CD4-positive, alpha-beta memory T cell (primary cell): ENCODE measurements around the gene CHST11. TPM values are rescaled to one million over a fixed set of nuclear protein-coding genes. Genes with fewer than 3 reads are reported as not detected.

Experiments used
- CTCF ChIA-PET: fragments of 350-600 bp; sonication (Branson Sonifier 250); formaldehyde crosslinking; loops from one replicate; lab custom pipeline; 2021; ENCODE audit warnings: inconsistent platforms; ENCODE audit not compliant: partially characterized antibody; lab: Charles Lee
- POLR2A ChIA-PET: fragments of 350-600 bp; sonication (Branson Sonifier 250); formaldehyde crosslinking; loops from one replicate; lab custom pipeline; 2021; ENCODE audit not compliant: partially characterized antibody; lab: Charles Lee
- DNase-seq, 5 donors: peaks; one replicate each; pipeline versions ENCODE4 v3.0.0 to v3.0.0-alpha.2; 2020 to 2022; ENCODE audit warnings: mixed read lengths in 1 of 5
- H3K27ac ChIP-seq: one replicate; pipeline ENCODE4 v1.7.0; 2013; ENCODE audit warnings: low read depth, low read length
- H3K27me3 ChIP-seq: 2 replicates; pipeline ENCODE4 v1.7.0; 2013; ENCODE audit warnings: mild to moderate bottlenecking, low read length, moderate library complexity; ENCODE audit not compliant: insufficient read depth
- H3K36me3 ChIP-seq: 2 replicates; pipeline ENCODE4 v1.7.0; 2013; ENCODE audit warnings: mild to moderate bottlenecking, low read length, moderate library complexity; ENCODE audit not compliant: insufficient read depth
- H3K4me1 ChIP-seq: 2 replicates; pipeline ENCODE4 v1.7.0; 2013; ENCODE audit warnings: mild to moderate bottlenecking, low read length, moderate library complexity; ENCODE audit not compliant: insufficient read depth
- H3K4me3 ChIP-seq, 2 donors: one replicate each; pipeline ENCODE4 v1.7.0; 2013; ENCODE audit warnings: low read length in 2 of 2, mild to moderate bottlenecking in 1 of 2
- H3K9me3 ChIP-seq, 2 donors: one replicate each; pipeline ENCODE4 v1.7.0; 2013; ENCODE audit warnings: low read length in 2 of 2, control low read depth in 1 of 2; ENCODE audit not compliant: control insufficient read depth in 1 of 2
- H3K27ac Mint-ChIP-seq, 7 donors: one replicate each; pipeline ENCODE4 v1.8.0; 2020 to 2021; ENCODE audit warnings: mixed read lengths in 7 of 7, mild to moderate bottlenecking in 6 of 7, inconsistent platforms in 3 of 7, moderate library complexity in 3 of 7
- H3K27me3 Mint-ChIP-seq, 2 donors: one replicate each; pipeline ENCODE4 v1.8.0; 2020 to 2021; ENCODE audit warnings: mixed read lengths in 2 of 2
- H3K36me3 Mint-ChIP-seq, 2 donors: one replicate each; pipeline ENCODE4 v1.8.0; 2020 to 2021; ENCODE audit warnings: mixed read lengths in 2 of 2, inconsistent platforms in 1 of 2, mild to moderate bottlenecking in 1 of 2
- H3K4me1 Mint-ChIP-seq, 4 donors: one replicate each; pipeline ENCODE4 v1.8.0; 2020 to 2021; ENCODE audit warnings: mixed read lengths in 4 of 4, mild to moderate bottlenecking in 1 of 4
- H3K4me3 Mint-ChIP-seq, 8 donors: one replicate each; pipeline ENCODE4 v1.8.0; 2020 to 2021; ENCODE audit warnings: mixed read lengths in 8 of 8, mild to moderate bottlenecking in 7 of 8, moderate library complexity in 6 of 8, inconsistent platforms in 3 of 8
- H3K9me3 Mint-ChIP-seq, 8 donors: one replicate each; pipeline ENCODE4 v1.8.0; 2020 to 2021; ENCODE audit warnings: mixed read lengths in 8 of 8, mild to moderate bottlenecking in 5 of 8, inconsistent platforms in 3 of 8, moderate library complexity in 1 of 8
- intact Hi-C: fragments of 100-400 bp; cut with micrococcal nuclease; formaldehyde crosslinking; loops from one replicate; pipeline ENCODE4 v1.15.1; 2023
- polyA plus RNA-seq, 2 donors: library from polyadenylated mRNA; unstranded; fragments of 300-500 nt; fragmentation: Illumina TruSeq; gene quantifications; one replicate each; pipeline ENCODE4 v1.2.3, GENCODE V29; 2021
- total RNA-seq, 2 experiments: library from RNA; stranded (reverse); gene quantifications; one replicate each; pipeline ENCODE4 v1.2.3, GENCODE V29; 2021

CHST11 gene
- total and polyA plus RNA-seq, 4 experiments from 2014 or later = 55.1 to 64.6 (median 59.8) TPM

- no peak overlapping the region for H3K27ac Mint-ChIP-seq
- no peak for DNase-seq
- peaks cover 42 to 69% (median 54%) of the 10 kb centered on the region in 4 donors for H3K4me1 Mint-ChIP-seq
- Histone ChIP-seq H3K4me3 (no peak overlapping the region), H3K36me3 (no peaks in the 10 kb centered on the region), H3K27me3 (no peaks in the 10 kb centered on the region), H3K27ac (no peak overlapping the region), H3K9me3 (no peaks in the 10 kb centered on the region), H3K4me1 (peaks cover 21% of the 10 kb centered on the region)
- H3K4me3 Mint-ChIP-seq = no peak overlapping the region
- no peaks in the 10 kb centered on the region for H3K27me3 Mint-ChIP-seq
- intact Hi-C loops = no loop called here
- H3K9me3 Mint-ChIP-seq = no peaks in the 10 kb centered on the region
- peaks cover 7 to 8% of the 10 kb centered on the region in 2 donors for H3K36me3 Mint-ChIP-seq
- ChIA-PET CTCF (no interaction called here), POLR2A (no interaction called here)
Measured at GRCh38 chr12:104590022-104590421, 133.3 kb downstream of the CHST11 start.

DNA sequence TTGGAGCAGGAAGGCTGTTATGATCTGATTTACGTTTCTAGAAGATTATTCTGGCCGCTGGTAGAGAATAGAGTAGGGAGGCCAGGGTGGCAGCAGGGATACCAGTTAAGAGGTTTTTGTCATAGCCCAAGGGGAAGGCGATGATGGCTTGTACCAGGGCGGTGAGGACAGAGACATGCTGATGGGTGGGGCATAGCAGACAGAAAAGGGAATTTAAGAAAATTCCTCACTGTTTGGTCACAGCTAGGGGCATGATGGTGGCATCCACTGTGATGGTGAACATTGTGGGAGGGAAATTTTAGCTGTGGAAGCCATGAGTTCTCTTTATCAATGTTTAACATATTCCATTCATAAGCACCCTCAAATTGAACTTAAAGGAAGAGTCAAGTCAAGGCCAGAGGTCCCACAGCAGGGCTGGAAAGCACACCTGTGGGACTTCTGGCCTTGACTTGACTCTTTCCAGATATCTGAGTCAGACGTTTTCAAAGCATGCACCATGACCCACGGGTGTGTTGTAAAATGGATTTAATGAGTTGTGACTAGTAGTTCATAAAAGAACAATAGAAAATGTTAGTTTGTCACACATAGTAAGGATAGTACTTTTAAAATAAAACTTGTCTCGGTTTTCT is 134.6 kb downstream of the CHST11 start:
- no peaks in the 10 kb centered on the region for H3K9me3 ChIP-seq
- peaks cover 30% of the 10 kb centered on the region for H3K4me1 ChIP-seq
- Mint-ChIP-seq H3K27me3 (no peaks in the 10 kb centered on the region), H3K27ac (peak overlapping the region in 2 of 7 donors; percentile 61 to 86), H3K9me3 (no peaks in the 10 kb centered on the region), H3K4me3 (no peak overlapping the region), H3K4me1 (peaks cover 40 to 69% (median 55%) of the 10 kb centered on the region in 4 donors), H3K36me3 (peaks cover 5% of the 10 kb centered on the region in 2 donors)
- intact Hi-C loops = no loop called here
- no peaks in the 10 kb centered on the region for H3K36me3 ChIP-seq
- ChIA-PET CTCF (no interaction called here), POLR2A (interaction anchor here (0.6 to 0.7 kb wide), 3 partner anchors 20 to 112 kb away, joined by 3 to 5 read pairs (median 4); no protein-coding TSS in a partner anchor)
- H3K27me3 ChIP-seq = no peaks in the 10 kb centered on the region
- DNase-seq = no peak
- H3K4me3 ChIP-seq = no peak overlapping the region
- H3K27ac ChIP-seq = no peak overlapping the region

- Mint-ChIP-seq H3K27ac (peak overlapping the region in 3 of 7 donors; percentile 7 to 88 (median 44)), H3K27me3 (no peaks in the 10 kb centered on the region), H3K36me3 (peaks cover 4 to 5% of the 10 kb centered on the region in 2 donors), H3K4me3 (peak overlapping the region in 1 of 8 donors; percentile 22), H3K9me3 (no peaks in the 10 kb centered on the region), H3K4me1 (peaks cover 39 to 80% (median 58%) of the 10 kb centered on the region in 4 donors)
- ChIA-PET POLR2A (no interaction called here), CTCF (interaction anchor here (1.1 kb wide), 1 partner anchor 65 kb away, joined by 3 read pairs; no protein-coding TSS in a partner anchor)
- no peak for DNase-seq
- no peaks in the 10 kb centered on the region for H3K36me3 ChIP-seq
- no peaks in the 10 kb centered on the region for H3K27me3 ChIP-seq
- H3K9me3 ChIP-seq = no peaks in the 10 kb centered on the region
- intact Hi-C loops = no loop called here
- H3K4me3 ChIP-seq = no peak overlapping the region
- no peak overlapping the region for H3K27ac ChIP-seq
- H3K4me1 ChIP-seq = peaks cover 32% of the 10 kb centered on the region
Measured at GRCh38 chr12:104593482-104593881, 136.7 kb downstream of the CHST11 start.

DNA sequence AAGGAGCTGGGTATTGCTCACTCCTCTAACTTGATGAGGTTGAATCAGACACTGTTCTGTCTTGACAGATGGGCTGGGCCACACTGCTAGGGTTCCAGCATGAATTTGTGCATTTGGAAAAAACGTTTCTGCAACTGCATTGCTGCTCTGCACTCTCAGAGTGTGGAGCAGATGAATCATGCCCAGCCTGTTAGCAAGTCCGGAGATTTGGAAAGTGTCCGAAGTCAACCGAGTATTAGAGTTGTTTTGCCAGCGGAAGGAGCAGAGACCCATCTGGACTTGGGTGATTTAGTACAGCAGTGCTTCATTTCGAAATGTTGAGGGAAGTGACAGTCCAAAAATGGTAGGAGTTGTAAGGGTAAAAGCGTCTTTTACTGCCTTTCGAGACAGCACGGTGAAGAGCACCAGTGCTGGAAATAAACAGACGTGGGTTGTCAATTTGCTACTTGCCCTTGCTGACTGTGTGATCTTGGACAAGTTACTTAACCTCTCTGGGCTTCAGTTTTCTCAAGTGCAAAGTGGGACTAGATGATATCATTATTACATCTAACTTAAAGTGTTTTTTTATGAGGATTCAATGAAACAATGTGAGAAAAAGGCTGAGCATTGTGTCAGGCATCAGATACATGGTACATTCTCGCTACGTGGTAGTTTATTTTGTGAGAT is 139.5 kb downstream of the CHST11 start:
- no peak for DNase-seq
- peaks cover under 1 to 1% of the 10 kb centered on the region in 2 donors for H3K36me3 Mint-ChIP-seq
- no peak overlapping the region for H3K4me3 Mint-ChIP-seq
- H3K27me3 ChIP-seq = no peaks in the 10 kb centered on the region
- H3K27ac ChIP-seq = no peak overlapping the region
- no peaks in the 10 kb centered on the region for H3K36me3 ChIP-seq
- peaks cover 35% of the 10 kb centered on the region for H3K4me1 ChIP-seq
- H3K9me3 ChIP-seq = no peaks in the 10 kb centered on the region
- no peaks in the 10 kb centered on the region for H3K9me3 Mint-ChIP-seq
- POLR2A ChIA-PET = interaction anchor here (1.0 kb wide), 1 partner anchor 100 kb away, joined by 3 read pairs; no protein-coding TSS in a partner anchor
- H3K4me3 ChIP-seq = no peak overlapping the region
- intact Hi-C loops = no loop called here
- H3K4me1 Mint-ChIP-seq = peaks cover 38 to 80% (median 59%) of the 10 kb centered on the region in 4 donors
- H3K27me3 Mint-ChIP-seq = no peaks in the 10 kb centered on the region
- peak overlapping the region in 5 of 7 donors; percentile 19 to 46 (median 26) for H3K27ac Mint-ChIP-seq
- CTCF ChIA-PET = interaction anchor here (0.6 to 1.2 kb wide), 2 partner anchors 137 to 168 kb away, joined by 3 read pairs; no protein-coding TSS in a partner anchor

GRCh38 chr12:104596898-104597843 is 140.4 kb downstream of the CHST11 start:
- H3K4me3 Mint-ChIP-seq = no peak overlapping the region
- H3K36me3 Mint-ChIP-seq = peaks cover 9% of the 10 kb centered on the region in 2 donors
- no peaks in the 10 kb centered on the region for H3K9me3 Mint-ChIP-seq
- H3K4me1 Mint-ChIP-seq = peaks cover 44 to 87% (median 65%) of the 10 kb centered on the region in 4 donors
- no peak overlapping the region for H3K27ac ChIP-seq
- intact Hi-C loops = no loop called here
- H3K4me1 ChIP-seq = peaks cover 44% of the 10 kb centered on the region
- H3K4me3 ChIP-seq = no peak overlapping the region
- no peak for DNase-seq
- H3K9me3 ChIP-seq = no peaks in the 10 kb centered on the region
- H3K27me3 Mint-ChIP-seq = no peaks in the 10 kb centered on the region
- ChIA-PET POLR2A (no interaction called here), CTCF (interaction anchor here (0.6 to 1.2 kb wide), 2 partner anchors 138 to 167 kb away, joined by 3 read pairs; no protein-coding TSS in a partner anchor)
- no peaks in the 10 kb centered on the region for H3K27me3 ChIP-seq
- no peaks in the 10 kb centered on the region for H3K36me3 ChIP-seq
- peak overlapping the region in 6 of 7 donors; percentile 19 to 79 (median 48) for H3K27ac Mint-ChIP-seq

- ChIA-PET POLR2A (no interaction called here), CTCF (no interaction called here)
- DNase-seq = peak in 1 of 5 donors; percentile 19
- H3K9me3 Mint-ChIP-seq = peaks cover 0 to 3% (median 0%) of the 10 kb centered on the region in 8 donors
- Histone ChIP-seq H3K27ac (no peak overlapping the region), H3K4me3 (no peak overlapping the region), H3K36me3 (no peaks in the 10 kb centered on the region), H3K4me1 (peaks cover 53% of the 10 kb centered on the region), H3K27me3 (no peaks in the 10 kb centered on the region), H3K9me3 (no peaks in the 10 kb centered on the region)
- peaks cover 48 to 87% (median 70%) of the 10 kb centered on the region in 4 donors for H3K4me1 Mint-ChIP-seq
- H3K4me3 Mint-ChIP-seq = no peak overlapping the region
- H3K36me3 Mint-ChIP-seq = peaks cover 18 to 20% of the 10 kb centered on the region in 2 donors
- H3K27ac Mint-ChIP-seq = peak overlapping the region in 3 of 7 donors; percentile 19 to 69 (median 56)
- H3K27me3 Mint-ChIP-seq = no peaks in the 10 kb centered on the region
- intact Hi-C loops = no loop called here
Measured at GRCh38 chr12:104598342-104599271, 141.9 kb downstream of the CHST11 start.
